HG03521 (cell line): Measurements from ENCODE around the gene BRPF1.
"Not testable (repeated sequence)": the region's sequence is repeated elsewhere in the genome, so short reads cannot be mapped to it uniquely, and the experiment has no call there.

Experiments
- ATAC-seq: cut with Tn5 transposase; IDR thresholded peaks from one replicate; pipeline ENCODE4 v1.9.1; 2021; ENCODE audit warnings: mild to moderate bottlenecking, moderate library complexity; ENCODE audit not compliant: unreplicated experiment

Gene BRPF1

DNA sequence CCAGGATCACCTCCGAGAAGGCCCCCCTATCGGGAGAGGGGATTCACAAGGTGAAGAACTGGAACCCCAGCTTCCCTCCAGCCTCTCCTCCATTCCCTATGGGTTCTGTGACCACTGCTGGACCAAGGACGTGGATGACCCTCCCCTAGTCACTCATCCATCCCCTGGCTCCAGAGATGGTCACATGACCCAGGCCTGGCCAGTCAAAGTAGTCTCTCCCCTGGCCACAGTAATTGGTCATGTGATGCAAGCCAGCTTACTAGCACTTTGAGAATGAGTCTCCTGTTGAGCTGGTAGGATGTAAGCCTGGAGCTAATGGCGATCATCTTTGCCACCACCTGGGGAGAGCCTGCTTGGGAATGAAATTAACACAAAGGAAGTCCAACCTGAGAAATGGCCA lies 34.3 kb downstream of the BRPF1 start:
- ATAC-seq, result no peak

GRCh38 chr3:9767418-9767817 lies 35.9 kb downstream of the BRPF1 start:
- ATAC-seq, result no peak

- ATAC-seq, result no peak
Measured at GRCh38 chr3:9768141-9768775, 36.7 kb downstream of the BRPF1 start.

DNA sequence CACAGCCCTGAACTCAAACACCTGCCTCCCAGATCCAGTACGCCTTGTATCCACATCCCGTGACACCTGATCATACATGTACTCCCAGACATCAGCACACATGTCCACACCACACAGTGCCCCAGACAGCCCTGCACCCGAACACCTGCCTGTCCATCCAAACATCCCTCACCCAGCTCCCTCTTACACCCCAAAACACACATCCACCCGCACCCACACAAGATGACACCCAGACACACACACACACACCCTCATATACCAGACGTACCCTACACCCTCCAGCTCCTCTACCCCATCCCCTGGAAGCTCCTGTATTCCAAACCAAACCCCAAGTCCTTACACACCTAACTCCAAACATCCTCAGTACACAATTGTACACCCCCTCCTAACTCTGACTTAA lies 37.5 kb downstream of the BRPF1 start:
- ATAC-seq, result no peak

DNA sequence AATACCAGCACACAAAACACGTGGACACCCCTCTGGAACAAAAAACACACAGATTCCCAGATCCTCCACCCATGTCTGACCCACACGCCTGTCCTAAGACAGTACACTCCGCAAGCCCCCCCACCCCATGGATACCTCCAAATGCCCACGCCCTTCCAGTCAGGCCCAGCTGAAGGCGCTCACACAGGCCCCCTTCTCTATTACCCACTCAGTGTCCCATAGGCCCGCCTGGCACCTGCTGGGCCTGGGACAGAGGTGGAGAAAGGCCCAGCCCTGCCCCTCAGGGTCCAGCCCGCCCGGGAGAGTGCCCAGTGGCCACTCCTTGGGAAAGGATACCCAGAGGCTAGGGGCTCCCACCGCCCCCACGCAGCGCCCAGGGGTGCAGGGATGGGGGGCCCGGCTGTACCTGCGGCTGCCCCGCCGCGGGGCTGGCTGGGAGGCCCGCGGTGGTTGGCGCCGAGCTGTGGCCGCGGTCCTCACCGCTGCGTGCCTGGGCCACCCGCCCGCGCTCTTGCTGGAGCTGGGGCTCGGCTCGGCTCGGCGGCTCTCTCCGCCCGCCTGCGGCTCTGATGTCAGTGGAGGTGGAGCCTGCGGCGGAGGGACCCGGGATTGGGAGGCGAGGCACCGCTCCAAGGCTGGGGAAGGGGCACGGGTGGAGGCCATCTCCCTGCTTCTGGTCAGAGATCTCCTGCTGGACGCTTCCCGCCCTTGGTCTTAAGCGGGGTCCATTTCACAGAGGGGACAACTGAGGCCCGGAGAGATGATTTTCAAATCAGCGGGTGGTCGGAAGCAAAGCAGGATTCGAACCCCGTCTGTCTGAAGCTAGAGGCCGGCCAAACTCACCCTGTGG lies 38.1 kb downstream of the BRPF1 start, which contains the start of gene CAMK1:
CAMK1 (minus strand) TSS at position 522 of the 850 bp plus-strand sequence. CDS start 2,198 bp downstream, outside the sequence.
- no peak for ATAC-seq

- no peak for ATAC-seq
Measured at GRCh38 chr3:9770276-9770812, 38.8 kb downstream of the BRPF1 start.

- ATAC-seq, result not testable (repeated sequence)
Measured at GRCh38 chr3:9771007-9771406, 39.5 kb downstream of the BRPF1 start.

DNA sequence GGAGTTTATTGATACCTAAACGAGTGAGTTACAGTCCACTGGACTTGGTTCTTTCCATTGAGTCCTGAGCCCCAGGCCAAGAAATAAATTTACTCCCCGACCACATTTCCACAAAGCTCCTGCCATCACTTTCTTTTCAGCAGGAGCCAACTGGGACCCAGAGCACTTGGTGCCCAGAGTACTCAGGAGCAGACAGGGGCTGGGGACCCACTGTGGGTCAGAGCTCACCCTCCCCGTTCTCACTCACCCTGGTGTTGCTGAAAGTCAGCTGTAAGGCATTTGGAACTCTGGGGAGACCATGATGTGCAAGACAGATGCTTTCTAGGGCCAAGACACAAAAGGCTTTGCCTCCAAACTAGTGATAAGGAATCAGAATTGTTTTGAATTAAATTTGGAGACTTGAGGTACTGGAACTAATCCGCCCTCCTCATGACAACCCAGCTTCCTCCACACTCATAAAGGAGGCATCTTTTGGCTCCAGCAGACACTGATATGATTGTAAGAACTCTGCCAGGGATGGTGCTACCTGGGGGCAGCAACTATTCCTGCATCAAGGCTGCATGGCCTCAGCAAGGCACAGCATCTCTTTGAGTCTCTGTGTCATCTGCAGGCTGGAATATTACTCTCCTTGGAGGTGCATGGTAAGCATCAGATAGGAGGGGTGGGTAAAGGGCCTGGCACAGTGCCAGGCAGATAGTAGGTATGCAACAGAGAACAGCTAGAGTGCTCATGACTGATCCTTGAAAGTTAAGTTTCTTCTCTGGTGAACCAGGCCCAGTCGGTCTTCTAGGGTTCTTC lies 45.6 kb downstream of the BRPF1 start:
- no peak for ATAC-seq

DNA sequence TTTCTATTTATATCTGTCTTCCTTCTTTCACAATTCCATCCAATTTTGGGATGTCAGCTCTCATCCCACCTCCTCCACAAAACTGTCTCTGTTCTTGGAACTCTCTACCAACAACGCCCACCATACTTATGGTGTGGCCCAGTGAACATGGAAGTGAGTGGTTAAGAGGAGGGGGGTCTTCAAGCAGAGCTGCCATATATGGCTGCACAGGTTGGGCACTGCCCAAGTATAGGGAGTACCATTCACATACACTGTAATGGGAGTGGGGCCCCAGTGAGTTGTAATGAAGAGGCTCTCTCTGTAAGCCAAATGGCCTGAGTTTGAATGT lies 46.1 kb downstream of the BRPF1 start:
- no peak for ATAC-seq

DNA sequence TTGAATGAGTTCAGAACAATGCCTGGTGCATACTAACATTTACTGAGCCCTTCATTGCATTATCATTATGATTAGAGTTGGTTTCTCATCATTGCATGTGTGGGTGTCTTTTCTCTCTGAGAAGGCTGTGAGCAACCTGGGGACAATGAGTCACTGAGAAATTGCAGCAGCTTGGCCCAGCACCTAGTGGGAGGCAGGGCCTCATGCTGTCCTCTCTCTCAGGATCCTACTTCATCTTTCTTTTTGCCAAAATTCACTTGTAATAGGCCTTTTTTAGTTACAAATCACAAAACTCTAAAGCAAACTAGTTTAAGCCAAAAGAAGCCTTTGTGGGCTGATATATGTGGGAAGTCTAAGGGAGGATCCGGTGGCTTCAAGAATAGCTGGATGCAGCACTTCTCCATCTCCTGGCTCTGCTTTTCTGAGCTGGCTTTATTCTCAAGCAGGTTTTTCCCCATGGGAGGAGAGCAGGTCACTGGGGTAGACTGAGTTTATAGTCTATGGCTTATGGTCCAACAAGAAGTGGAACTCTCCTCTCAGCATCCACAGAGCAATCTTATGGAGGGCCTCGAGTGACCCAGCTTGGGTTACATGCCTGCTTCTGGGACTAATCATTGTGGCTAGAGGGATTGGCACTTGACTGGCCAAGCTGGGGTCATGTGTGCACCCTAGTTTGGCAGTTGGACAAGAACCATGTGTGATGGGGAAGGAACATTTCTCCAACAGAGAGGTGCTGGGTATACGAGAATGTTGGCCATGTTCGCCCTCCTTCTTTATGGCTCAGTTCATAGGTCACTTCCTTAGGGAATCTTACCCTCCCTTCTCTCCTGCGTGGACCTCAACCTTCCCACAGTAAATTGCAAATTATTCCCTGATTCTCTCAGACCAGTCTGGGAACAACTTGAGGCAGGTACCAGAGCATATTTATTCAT lies 46.9 kb downstream of the BRPF1 start:
- no peak for ATAC-seq

DNA sequence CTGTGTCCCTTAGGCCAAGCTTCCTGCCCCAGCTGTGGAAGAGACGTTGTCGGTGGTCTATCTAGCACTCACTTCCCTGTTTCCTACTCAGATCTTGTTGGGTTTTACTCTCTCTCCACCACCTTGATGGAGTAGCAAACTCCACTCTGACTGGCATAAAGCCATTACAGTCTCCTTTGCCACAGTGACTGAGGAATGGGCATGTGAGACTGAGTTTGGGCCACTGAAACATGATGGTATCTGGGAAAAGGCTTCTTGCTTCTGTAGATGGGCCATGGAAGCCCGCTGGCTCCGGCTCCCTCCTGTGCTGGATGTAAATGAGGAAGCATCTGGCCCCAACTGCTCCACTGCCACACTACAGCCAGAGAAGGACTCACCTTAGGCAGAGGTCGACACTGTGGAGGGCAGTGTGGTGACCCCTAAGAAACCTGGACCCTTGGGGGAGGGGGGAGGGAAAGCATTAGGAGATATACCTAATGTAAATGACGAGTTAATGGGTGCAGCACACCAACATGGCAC lies 47.6 kb downstream of the BRPF1 start:
- ATAC-seq, result no peak

DNA sequence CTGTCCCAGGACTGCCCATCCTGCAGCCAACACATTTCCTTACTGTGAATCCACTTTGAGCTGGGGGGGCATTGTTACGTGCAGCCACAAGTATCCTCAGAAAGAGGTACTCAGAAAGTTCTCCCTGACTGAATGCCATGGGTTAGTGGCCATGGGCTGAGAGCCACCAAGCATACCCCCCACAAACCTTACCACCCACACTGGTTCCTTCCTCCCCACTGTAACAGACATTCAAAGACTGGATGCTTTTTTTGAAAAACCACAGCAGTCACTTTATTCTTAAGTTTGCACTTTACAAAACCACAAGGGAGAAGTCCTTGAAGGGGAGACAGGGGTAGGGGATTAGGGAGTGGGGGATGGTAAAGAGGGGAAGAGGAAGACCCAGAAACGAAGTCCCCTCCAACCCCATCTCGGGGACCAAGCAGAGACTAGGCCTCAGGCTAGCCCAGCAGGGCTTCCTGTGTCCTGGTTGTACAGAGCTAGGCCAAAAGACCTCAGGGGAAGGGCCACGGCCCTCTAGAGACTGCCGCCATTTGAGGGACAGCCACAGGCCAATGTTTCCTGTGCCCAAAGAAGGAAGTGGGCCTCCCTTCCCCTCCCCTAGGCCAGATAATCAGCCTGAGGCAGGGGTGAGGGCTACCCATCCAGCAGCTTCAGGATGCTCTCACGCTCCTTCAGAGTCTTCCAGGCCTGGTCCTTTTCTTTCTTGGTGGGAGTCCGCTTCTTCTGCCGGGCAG lies 48.4 kb downstream of the BRPF1 start:
- no peak for ATAC-seq

DNA sequence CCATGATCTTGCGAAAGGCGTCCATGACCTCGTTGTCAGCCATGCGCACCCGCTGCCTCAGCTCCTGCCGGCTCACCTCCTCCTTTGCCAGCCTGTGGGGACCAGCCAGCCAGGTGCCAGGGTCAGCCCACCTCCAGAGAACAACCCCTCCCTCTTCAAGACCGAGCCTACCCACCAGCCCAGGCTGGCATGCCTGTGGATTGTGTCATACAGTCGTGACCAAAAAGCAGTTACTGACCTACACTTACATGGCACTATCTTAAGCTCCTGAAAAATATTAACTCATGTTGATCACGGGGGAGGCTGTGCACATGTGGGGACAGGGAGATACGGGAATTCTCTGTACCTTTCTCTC lies 48.9 kb downstream of the BRPF1 start:
- no peak for ATAC-seq

- ATAC-seq, result no peak
Measured at GRCh38 chr3:9780910-9781309, 49.4 kb downstream of the BRPF1 start.

GRCh38 chr3:9781551-9781950 lies 50.0 kb downstream of the BRPF1 start:
- ATAC-seq, result no peak

- no peak for ATAC-seq
Measured at GRCh38 chr3:9781978-9782603, 50.6 kb downstream of the BRPF1 start.

- no peak for ATAC-seq
Measured at GRCh38 chr3:9782770-9783169, 51.2 kb downstream of the BRPF1 start.

DNA sequence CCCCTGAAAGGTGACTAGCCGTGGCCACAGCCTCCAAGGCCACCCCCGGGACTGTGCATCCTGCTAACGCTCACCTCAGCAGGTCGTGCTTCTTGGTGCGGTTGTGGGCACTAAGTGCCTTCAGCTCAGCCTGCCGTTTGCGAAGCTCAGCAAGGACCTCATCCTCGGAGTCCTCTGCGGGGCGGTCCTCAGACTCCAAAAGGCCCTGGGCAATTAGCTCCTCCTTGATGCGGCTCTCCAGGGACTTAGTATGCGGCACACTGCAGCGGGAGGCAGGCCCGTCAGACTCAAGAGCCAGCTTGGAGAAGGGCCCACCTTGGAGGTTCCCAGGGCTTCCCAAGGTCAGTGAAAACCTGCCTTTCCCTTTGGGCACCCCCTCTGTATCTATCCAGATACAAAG lies 52.4 kb downstream of the BRPF1 start:
- ATAC-seq, result no peak

GRCh38 chr3:9784965-9785364 lies 53.4 kb downstream of the BRPF1 start:
- ATAC-seq, result no peak
